Panc1 (cell line): ENCODE results near the gene MCF2L. TPM values are rescaled to one million over a fixed set of nuclear protein-coding genes. Genes with fewer than 3 reads are reported as not detected.

ENCODE experiments used
- ATAC-seq: fragments of 200-7000 bp; cut with Tn5 transposase; 2 replicates; pipeline ENCODE4 v1.9.1; 2020; ENCODE audit warnings: mild to moderate bottlenecking, moderate library complexity
- BruUV-seq: library from RNA; stranded (reverse); fragments of 400-500 nt; replicated peaks from 2 replicates; lab custom pipeline; 2021; lab: Mats Ljungman, UMichigan
- CTCF ChIA-PET: fragments of 300-600 bp; sonication (Branson Sonifier 250); formaldehyde crosslinking; loops from one replicate; lab custom pipeline; 2022; ENCODE audit warnings: antibody characterized with exemption; lab: Charles Lee
- POLR2A ChIA-PET: fragments of 300-600 bp; sonication (Branson Sonifier 250); formaldehyde crosslinking; loops from one replicate; lab custom pipeline; 2022; ENCODE audit warnings: antibody characterized with exemption; lab: Charles Lee
- DNase-seq: peaks from one replicate; pipeline ENCODE4 v3.0.0-alpha.2; 2010; ENCODE audit warnings: low read depth, low spot score
- H3K27ac ChIP-seq: 2 replicates; pipeline ENCODE4 v1.5.1; 2011; ENCODE audit warnings: mild to moderate bottlenecking, low read length, inconsistent platforms
- H3K27me3 ChIP-seq: fragments of 200-500 bp; sonication (Bioruptor generic); 2 replicates; pipeline ENCODE4 v1.6.0; 2014; ENCODE audit warnings: low read length, inconsistent platforms; ENCODE audit not compliant: control insufficient read depth, insufficient read depth
- H3K36me3 ChIP-seq: fragments of 200-500 bp; sonication (Bioruptor generic); 2 replicates; pipeline ENCODE4 v1.5.1; 2014; ENCODE audit warnings: inconsistent platforms, mild to moderate bottlenecking, low read length, moderate library complexity; ENCODE audit not compliant: control insufficient read depth, insufficient read depth
- H3K4me1 ChIP-seq: 2 replicates; pipeline ENCODE4 v1.5.1; 2011; ENCODE audit warnings: inconsistent platforms, mild to moderate bottlenecking, low read length, moderate library complexity; ENCODE audit not compliant: control insufficient read depth, insufficient read depth
- H3K4me3 ChIP-seq, 2 experiments: 2 replicates each; pipeline ENCODE4 v1.5.1; 2011 to 2012; ENCODE audit warnings: low read depth in 2 of 2, low read length in 2 of 2, mild to moderate bottlenecking in 2 of 2, inconsistent platforms in 1 of 2, moderate library complexity in 1 of 2
- H3K9me3 ChIP-seq: fragments of 200-500 bp; sonication (Bioruptor generic); 2 replicates; pipeline ENCODE4 v1.5.1; 2014; ENCODE audit warnings: low read depth, mild to moderate bottlenecking, inconsistent platforms, low read length, moderate library complexity; ENCODE audit not compliant: control insufficient read depth, insufficient read depth
- POLR2AphosphoS5 ChIP-seq: IDR thresholded peaks from 2 replicates; pipeline ENCODE4 v1.6.1; 2012; ENCODE audit warnings: mild to moderate bottlenecking, low read depth, low read length, moderate library complexity
- SIN3A ChIP-seq: IDR thresholded peaks from 2 replicates; pipeline ENCODE4 v1.6.1; 2012; ENCODE audit warnings: low read depth, mild to moderate bottlenecking, low read length, moderate library complexity, borderline replicate concordance; ENCODE audit not compliant: insufficient read depth
- TCF7L2 ChIP-seq: IDR thresholded peaks from 2 replicates; pipeline ENCODE4 v1.6.1; 2011; ENCODE audit warnings: mild to moderate bottlenecking, low read depth, low read length, inconsistent platforms
- in situ Hi-C: cut with HindIII; loops from 2 replicates; pipeline ENCODE4 v1.10.0; 2016; ENCODE audit warnings: low sequenced_read_pairs, low pct_unique_long_range_greater_than_20kb
- intact Hi-C: fragments of 100-400 bp; cut with micrococcal nuclease; formaldehyde crosslinking; loops from one replicate; pipeline ENCODE4 v1.10.0; 2022; ENCODE audit not compliant: unreplicated experiment
- total RNA-seq: library from RNA; stranded (reverse); gene quantifications from one replicate; pipeline ENCODE4 v1.2.1, GENCODE V29; 2021; ENCODE audit not compliant: unreplicated experiment
- TF ChIP-seq, protein P1 (sequence below): fragments of 450-650 bp; IDR thresholded peaks from 2 replicates; pipeline ENCODE4 v1.5.1; 2017; ENCODE audit warnings: mild to moderate bottlenecking
- TF ChIP-seq, protein P2 (sequence below), 2 experiments: IDR thresholded peaks; 2 replicates each; pipeline ENCODE4 v1.6.1; 2011 to 2012; ENCODE audit warnings: low read depth in 2 of 2, control low read depth in 1 of 2, low read length in 1 of 2, mild to moderate bottlenecking in 1 of 2, moderate library complexity in 1 of 2; ENCODE audit not compliant: insufficient read depth in 1 of 2

MCF2L gene
- total RNA-seq, 1 experiment from 2014 or later = 0.57 TPM

DNA sequence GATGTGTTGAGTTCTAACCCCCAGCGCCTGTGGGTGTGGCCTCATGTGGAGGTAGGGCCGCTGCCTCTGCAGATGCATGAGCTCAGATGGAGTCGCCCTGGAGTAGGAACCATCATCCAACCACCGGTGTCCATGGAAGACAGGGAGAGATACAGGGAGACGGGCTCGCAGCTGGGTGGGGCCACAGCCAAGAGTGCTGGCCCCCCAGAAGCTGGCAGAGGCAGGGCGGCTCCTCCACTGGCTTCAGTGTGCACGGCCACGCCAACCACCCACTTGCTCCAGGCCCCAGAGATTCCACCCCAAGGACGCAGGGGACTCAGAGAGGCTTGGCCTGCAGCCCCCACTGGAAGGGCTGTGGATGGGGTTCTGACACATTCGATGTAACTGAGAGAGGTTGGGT, 5.4 kb upstream of the MCF2L start:
- Histone ChIP-seq H3K36me3 (no peaks in the 10 kb centered on the region), H3K4me1 (no peaks in the 10 kb centered on the region), H3K27ac (no peak overlapping the region), H3K9me3 (no peaks in the 10 kb centered on the region), H3K27me3 (no peaks in the 10 kb centered on the region; the same call in 1 of the 2 replicates), H3K4me3 (no peak overlapping the region)
- DNase-seq (no peak), ATAC-seq (no peak)
- POLR2A ChIA-PET = no interaction called here
- in situ Hi-C loops (no loop called here), intact Hi-C loops (no loop called here)
- CTCF ChIA-PET = no interaction called here
- TF ChIP-seq SIN3A = no peak
- TF ChIP-seq, protein P1, sequence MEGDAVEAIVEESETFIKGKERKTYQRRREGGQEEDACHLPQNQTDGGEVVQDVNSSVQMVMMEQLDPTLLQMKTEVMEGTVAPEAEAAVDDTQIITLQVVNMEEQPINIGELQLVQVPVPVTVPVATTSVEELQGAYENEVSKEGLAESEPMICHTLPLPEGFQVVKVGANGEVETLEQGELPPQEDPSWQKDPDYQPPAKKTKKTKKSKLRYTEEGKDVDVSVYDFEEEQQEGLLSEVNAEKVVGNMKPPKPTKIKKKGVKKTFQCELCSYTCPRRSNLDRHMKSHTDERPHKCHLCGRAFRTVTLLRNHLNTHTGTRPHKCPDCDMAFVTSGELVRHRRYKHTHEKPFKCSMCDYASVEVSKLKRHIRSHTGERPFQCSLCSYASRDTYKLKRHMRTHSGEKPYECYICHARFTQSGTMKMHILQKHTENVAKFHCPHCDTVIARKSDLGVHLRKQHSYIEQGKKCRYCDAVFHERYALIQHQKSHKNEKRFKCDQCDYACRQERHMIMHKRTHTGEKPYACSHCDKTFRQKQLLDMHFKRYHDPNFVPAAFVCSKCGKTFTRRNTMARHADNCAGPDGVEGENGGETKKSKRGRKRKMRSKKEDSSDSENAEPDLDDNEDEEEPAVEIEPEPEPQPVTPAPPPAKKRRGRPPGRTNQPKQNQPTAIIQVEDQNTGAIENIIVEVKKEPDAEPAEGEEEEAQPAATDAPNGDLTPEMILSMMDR = no peak
- TF ChIP-seq, protein P2, sequence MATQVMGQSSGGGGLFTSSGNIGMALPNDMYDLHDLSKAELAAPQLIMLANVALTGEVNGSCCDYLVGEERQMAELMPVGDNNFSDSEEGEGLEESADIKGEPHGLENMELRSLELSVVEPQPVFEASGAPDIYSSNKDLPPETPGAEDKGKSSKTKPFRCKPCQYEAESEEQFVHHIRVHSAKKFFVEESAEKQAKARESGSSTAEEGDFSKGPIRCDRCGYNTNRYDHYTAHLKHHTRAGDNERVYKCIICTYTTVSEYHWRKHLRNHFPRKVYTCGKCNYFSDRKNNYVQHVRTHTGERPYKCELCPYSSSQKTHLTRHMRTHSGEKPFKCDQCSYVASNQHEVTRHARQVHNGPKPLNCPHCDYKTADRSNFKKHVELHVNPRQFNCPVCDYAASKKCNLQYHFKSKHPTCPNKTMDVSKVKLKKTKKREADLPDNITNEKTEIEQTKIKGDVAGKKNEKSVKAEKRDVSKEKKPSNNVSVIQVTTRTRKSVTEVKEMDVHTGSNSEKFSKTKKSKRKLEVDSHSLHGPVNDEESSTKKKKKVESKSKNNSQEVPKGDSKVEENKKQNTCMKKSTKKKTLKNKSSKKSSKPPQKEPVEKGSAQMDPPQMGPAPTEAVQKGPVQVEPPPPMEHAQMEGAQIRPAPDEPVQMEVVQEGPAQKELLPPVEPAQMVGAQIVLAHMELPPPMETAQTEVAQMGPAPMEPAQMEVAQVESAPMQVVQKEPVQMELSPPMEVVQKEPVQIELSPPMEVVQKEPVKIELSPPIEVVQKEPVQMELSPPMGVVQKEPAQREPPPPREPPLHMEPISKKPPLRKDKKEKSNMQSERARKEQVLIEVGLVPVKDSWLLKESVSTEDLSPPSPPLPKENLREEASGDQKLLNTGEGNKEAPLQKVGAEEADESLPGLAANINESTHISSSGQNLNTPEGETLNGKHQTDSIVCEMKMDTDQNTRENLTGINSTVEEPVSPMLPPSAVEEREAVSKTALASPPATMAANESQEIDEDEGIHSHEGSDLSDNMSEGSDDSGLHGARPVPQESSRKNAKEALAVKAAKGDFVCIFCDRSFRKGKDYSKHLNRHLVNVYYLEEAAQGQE (IDR thresholded peaks at IDR 0.05; ENCODE audit: insufficient read depth in 1 of 2, low read depth in 2 of 2, low read length in 1 of 2) = no peak
- TF ChIP-seq TCF7L2 = no peak
- TF ChIP-seq POLR2AphosphoS5 = no peak
- no TSS peak for BruUV-seq

DNA sequence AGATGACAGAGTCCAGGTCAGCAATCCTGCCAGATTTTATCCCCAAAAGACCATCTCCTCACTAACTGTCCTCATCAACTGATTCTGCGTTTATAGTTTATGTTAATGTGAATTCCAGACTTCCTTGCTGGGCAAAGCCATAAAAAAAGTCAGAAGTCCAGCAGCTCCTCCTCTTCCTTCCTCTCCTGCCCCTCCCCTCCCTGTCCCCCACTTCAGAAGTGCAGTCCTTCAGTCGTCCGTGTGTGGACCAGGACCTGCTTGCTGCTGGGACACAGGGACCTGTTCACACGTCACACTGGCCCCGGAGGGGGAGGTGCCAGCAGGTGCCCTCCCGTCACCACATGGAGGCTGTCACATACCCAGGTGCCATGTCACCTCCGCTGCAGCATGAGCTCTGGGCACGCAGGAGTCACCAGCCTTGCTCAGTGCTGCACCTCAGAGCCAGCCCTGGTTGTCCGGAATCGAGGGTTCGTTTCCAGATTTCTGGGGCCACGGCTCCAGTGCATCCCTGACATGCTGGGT, 4.0 kb upstream of the MCF2L start:
- DNase-seq (no peak), ATAC-seq (no peak)
- Histone ChIP-seq H3K36me3 (no peaks in the 10 kb centered on the region), H3K9me3 (no peaks in the 10 kb centered on the region), H3K27ac (no peak overlapping the region), H3K27me3 (peaks cover 2% of the 10 kb centered on the region), H3K4me1 (no peaks in the 10 kb centered on the region; the same call in 1 of the 2 replicates), H3K4me3 (no peak overlapping the region)
- intact Hi-C loops = no loop called here
- POLR2A ChIA-PET = no interaction called here
- BruUV-seq = no TSS peak
- TF ChIP-seq POLR2AphosphoS5 (no peak), TCF7L2 (no peak), SIN3A (no peak)
- TF ChIP-seq, protein P1 = no peak
- TF ChIP-seq, protein P2 (IDR thresholded peaks at IDR 0.05; ENCODE audit: insufficient read depth in 1 of 2, low read depth in 2 of 2, low read length in 1 of 2) = no peak
- in situ Hi-C loops = no loop called here
- CTCF ChIA-PET = no interaction called here
